GM21423 (cell line): ENCODE data around the gene LAMP1.
"Not testable (repeated sequence)": the region's sequence is repeated elsewhere in the genome, so short reads cannot be mapped to it uniquely, and the experiment has no call there.

Experiments used
- ATAC-seq: cut with Tn5 transposase; IDR thresholded peaks from one replicate; pipeline ENCODE4 v1.9.1; 2021; ENCODE audit warnings: mild to moderate bottlenecking, moderate library complexity; ENCODE audit not compliant: unreplicated experiment

Gene LAMP1, protein sequence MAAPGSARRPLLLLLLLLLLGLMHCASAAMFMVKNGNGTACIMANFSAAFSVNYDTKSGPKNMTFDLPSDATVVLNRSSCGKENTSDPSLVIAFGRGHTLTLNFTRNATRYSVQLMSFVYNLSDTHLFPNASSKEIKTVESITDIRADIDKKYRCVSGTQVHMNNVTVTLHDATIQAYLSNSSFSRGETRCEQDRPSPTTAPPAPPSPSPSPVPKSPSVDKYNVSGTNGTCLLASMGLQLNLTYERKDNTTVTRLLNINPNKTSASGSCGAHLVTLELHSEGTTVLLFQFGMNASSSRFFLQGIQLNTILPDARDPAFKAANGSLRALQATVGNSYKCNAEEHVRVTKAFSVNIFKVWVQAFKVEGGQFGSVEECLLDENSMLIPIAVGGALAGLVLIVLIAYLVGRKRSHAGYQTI

GRCh38 chr13:113296823-113297369 lies at the start of gene LAMP1:
Gene LAMP1, plus strand, starts transcription at chr13:113297239. Its CDS starts 196 bp downstream, at chr13:113297435.
- ATAC-seq, result peak; percentile 84

GRCh38 chr13:113252516-113253095 lies 44.4 kb upstream of the LAMP1 start:
- ATAC-seq, result no peak

- not testable (repeated sequence) for ATAC-seq
These were observed 39.1 kb upstream of the LAMP1 start for GRCh38 chr13:113257908-113258307.

- no peak for ATAC-seq
These were observed 38.6 kb upstream of the LAMP1 start for GRCh38 chr13:113258321-113259054.

DNA sequence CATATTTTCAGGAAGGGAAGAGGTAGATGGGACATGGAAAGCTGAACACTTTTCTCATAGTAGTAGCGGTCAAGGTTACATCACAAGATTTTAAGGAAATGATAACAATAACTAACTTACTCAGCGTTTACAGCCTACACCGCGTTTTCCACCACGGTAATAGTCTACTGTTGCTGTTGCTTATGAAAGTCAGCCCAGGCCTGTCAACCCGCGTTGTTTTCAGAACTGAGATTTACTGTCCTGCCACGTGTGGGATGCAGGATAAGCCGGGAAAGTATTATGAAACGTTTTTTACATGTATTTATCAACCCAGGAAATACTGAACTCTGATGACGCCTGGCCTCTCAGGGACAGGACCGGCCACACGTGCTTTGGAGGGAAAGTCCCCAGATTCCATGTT lies 36.0 kb upstream of the LAMP1 start:
- ATAC-seq, result no peak

DNA sequence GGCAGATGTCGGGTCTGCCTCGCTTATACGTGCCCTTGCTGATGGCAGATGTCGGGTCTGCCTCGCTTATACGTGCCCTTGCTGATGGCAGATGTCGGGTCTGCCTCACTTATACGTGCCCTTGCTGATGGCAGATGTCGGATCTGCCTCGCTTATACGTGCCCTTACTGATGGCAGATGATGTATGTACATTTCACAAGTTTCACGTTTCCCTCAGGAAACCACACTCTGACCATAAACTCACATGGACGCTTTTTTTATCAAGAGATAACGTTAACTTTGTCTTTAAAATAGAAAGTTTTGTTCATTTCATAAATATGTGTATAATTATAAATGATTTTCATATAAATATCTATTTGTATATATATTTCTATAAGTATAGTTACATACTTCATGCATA lies 34.0 kb upstream of the LAMP1 start:
- ATAC-seq, result not testable (repeated sequence)

GRCh38 chr13:113267642-113268405 lies 29.2 kb upstream of the LAMP1 start:
- no peak for ATAC-seq

GRCh38 chr13:113272031-113272430 lies 25.0 kb upstream of the LAMP1 start:
- ATAC-seq, result no peak

GRCh38 chr13:113272701-113273181 lies 24.3 kb upstream of the LAMP1 start:
- no peak for ATAC-seq

DNA sequence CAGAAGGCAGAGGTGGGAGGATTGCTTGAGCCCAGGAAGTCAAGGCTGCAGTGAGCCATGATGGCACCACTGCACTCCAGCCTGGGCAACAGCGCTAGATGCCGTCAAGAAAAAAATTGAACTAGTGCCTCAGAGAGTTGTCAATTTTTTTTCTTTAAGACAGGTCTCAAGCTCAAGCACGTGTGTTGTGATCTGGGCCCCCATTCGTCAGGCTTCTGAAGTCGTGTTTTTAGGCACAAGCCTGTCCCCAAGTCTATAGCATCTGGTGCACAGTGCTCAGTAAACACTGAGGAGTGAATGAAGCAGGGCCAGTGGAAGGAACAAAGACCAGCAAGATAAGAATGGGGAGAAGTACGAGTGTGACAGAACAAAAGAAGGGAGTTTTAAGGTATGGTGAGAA lies 23.7 kb upstream of the LAMP1 start:
- ATAC-seq, result no peak

DNA sequence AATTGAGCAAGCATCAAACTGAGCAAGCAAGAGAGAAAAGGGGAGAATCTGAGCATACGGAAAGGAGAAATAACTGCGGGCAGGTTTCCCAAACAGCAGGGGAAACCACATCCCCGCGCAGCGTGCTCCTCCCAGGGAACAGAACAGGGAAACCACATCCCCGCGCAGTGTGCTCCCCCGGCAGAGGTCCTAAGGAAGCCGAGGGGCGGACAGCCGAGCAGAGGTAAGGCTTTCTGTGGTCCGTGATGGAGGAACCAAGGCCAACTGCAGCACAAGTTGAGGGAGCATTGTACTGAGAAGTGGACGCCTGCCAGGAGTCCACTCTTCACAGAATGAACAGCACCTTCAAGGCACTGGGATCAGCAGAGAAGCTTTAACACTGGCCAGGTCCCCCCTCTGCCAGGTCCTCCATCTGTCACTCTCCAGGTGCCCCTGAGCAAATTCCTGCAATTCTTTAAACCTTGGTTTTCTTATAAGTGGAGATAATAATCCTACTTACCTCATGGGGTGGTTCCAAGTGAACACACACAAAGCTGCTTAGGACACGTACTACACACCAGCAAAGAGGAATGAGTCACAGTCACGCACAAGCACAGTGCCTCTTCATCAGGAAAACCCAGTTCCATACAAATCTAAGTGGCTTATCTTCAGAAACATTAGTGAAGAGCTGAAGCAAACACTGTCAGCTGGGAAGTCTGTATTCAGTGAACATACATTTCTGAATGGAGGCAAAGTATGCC lies 23.0 kb upstream of the LAMP1 start:
- ATAC-seq, result no peak

DNA sequence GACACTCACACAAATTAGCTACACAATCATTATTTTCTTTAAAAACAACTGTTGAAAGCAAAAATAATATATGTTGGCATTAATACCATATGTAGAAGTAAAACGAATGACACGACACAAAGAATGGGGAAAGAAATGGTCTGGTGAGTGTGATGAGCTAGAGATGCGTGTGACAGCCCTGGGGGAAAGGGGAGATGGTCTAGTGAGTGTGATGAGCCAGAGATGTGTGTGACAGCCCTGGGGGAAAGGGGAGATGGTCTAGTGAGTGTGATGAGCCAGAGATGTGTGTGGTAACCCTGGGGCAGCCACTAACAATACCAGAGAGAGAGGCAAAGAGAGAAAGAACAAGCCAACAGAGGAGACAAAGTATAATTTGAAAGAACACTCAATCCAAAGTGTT lies 22.3 kb upstream of the LAMP1 start:
- ATAC-seq, result no peak

- no peak for ATAC-seq
These were observed 21.7 kb upstream of the LAMP1 start for GRCh38 chr13:113275387-113275786.

- ATAC-seq, result no peak
These were observed 16.9 kb upstream of the LAMP1 start for GRCh38 chr13:113280126-113280525.

GRCh38 chr13:113283904-113284303 lies 13.1 kb upstream of the LAMP1 start:
- ATAC-seq, result no peak

DNA sequence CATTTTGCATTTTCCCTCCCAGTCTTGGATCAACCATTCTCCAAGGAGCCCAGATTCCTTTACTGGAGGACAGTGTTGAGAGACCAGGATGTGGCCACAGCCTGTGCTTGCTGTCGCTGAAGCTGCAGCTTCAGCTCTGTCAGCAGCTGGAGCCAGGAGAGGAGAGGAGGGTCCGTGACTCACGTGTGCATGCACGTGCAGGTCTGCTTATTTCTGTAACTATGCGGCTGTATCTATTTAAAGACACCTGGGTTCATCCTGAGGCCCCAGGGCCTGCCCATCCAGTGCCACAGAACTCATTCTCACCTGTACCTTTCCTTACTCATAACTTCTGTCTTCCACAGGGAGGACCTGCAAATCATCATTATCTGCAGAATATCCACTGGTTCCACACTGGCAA lies 8.2 kb upstream of the LAMP1 start:
- no peak for ATAC-seq

- no peak for ATAC-seq
These were observed 5.9 kb upstream of the LAMP1 start for GRCh38 chr13:113291129-113291528.

DNA sequence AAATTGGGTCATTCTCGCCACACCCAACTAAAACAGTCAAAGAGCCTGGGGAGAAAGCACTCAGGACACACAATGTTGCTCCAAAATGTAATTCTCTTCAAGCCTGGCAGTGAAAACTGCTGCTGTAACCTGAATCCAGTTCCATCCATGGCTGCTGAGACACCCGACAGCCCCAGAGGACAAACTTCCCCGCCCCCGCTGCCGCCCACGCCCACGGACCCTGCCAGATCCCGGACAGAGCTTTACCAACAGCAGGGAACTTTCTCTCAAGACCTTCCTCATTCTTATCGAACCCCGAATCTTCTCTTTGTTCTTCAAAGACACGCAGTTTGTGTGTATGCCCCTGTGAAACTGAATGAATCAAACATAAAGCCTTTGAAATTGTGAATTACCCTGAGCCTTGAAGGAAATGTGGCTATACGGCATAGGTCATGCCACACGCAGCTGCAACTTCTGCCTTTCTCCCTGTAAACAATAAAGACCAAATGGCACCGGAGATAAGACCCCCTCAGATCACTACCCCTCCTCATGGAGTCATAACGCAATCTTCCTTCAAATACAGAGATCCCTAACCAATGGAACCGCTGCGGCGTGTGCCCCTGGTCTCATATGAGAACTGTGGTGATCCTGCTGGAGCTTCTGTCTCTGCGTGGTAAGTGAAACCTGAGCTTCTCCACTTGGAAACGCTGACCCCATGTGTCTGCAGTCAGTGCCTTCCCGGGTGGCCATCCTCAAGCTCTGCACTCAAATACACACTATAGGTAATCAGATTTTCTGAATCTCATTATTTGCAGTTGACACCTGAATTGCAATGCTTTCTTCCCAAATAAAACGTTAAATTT lies 4.8 kb upstream of the LAMP1 start:
- ATAC-seq, result no peak

- ATAC-seq, result no peak
These were observed 3.4 kb upstream of the LAMP1 start for GRCh38 chr13:113293686-113294085.
